HCT116 (cell line): ENCODE results near the gene GNB4. TPM values are rescaled to one million over a fixed set of nuclear protein-coding genes. Genes with fewer than 3 reads are reported as not detected.

Source experiments
- ATAC-seq: fragments of 200-7000 bp; cut with Tn5 transposase; 2 replicates; pipeline ENCODE4 v1.9.1; 2020; ENCODE audit warnings: mild to moderate bottlenecking, moderate library complexity
- BruUV-seq: library from RNA; stranded (reverse); fragments of 400-500 nt; replicated peaks from 2 replicates; lab custom pipeline; 2021; lab: Mats Ljungman, UMichigan
- CTCF ChIA-PET: fragments of 300-600 bp; sonication (Branson Sonifier 250); formaldehyde crosslinking; loops from one replicate; lab custom pipeline; 2021; ENCODE audit warnings: antibody characterized with exemption; lab: Charles Lee
- POLR2A ChIA-PET: fragments of 300-600, 350-600 bp; sonication (Branson Sonifier 250); formaldehyde crosslinking; loops from one replicate; lab custom pipeline; 2021; ENCODE audit warnings: antibody characterized with exemption; lab: Charles Lee
- RAD21 ChIA-PET, 2 experiments: fragments of 300-600 bp; sonication (Branson Sonifier 250); formaldehyde crosslinking; loops; one replicate each; lab custom pipeline; 2023; ENCODE audit warnings: low total read pairs in 2 of 2; ENCODE audit not compliant: uncharacterized antibody in 2 of 2, unreplicated experiment in 2 of 2, low non-redundant PET in 1 of 2; lab: Charles Lee
- DNase-seq: peaks from one replicate; pipeline ENCODE4 v3.0.0-alpha.2; 2010; ENCODE audit warnings: low read depth, low spot score
- H2AFZ ChIP-seq: fragments of 200-600 bp; shearing (Covaris generic), sonication (generic); 2 replicates; pipeline ENCODE4 v1.6.1; 2017; ENCODE audit warnings: low read depth, mixed run types, mixed read lengths, antibody characterized with exemption, low read length; ENCODE audit not compliant: poor library complexity, severe bottlenecking
- H3K27ac ChIP-seq: 2 replicates; pipeline ENCODE4 v1.5.1; 2012; ENCODE audit warnings: low read depth, low read length
- H3K27me3 ChIP-seq: fragments of 200-600 bp; sonication (generic); 2 replicates; pipeline ENCODE4 v1.6.1; 2016; ENCODE audit warnings: mixed run types, low read length, mixed read lengths; ENCODE audit not compliant: insufficient read depth
- H3K36me3 ChIP-seq, 2 experiments: fragments of 200-500 bp in 1 of 2; fragments of 200-600 bp in 1 of 2; sonication (Bioruptor generic) in 1 of 2; sonication (generic) in 1 of 2; 2 replicates each; pipeline versions ENCODE4 v1.5.1 to v1.6.1; 2014 to 2016; ENCODE audit warnings: low read length in 2 of 2, inconsistent platforms in 1 of 2, mixed read lengths in 1 of 2, mixed run types in 1 of 2; ENCODE audit not compliant: insufficient read depth in 2 of 2, control insufficient read depth in 1 of 2
- H3K4me1 ChIP-seq, 2 experiments: fragments of 200-600 bp in 1 of 2; sonication (generic) in 1 of 2; 2 replicates each; pipeline versions ENCODE4 v1.5.1 to v1.6.1; 2012 to 2017; ENCODE audit warnings: low read length in 2 of 2, inconsistent platforms in 1 of 2, mild to moderate bottlenecking in 1 of 2, mixed read lengths in 1 of 2, mixed run types in 1 of 2, moderate library complexity in 1 of 2; ENCODE audit not compliant: insufficient read depth in 2 of 2, control insufficient read depth in 1 of 2
- H3K4me2 ChIP-seq: fragments of 200-600 bp; sonication (generic); 2 replicates; pipeline ENCODE4 v1.6.1; 2017; ENCODE audit warnings: mixed run types, low read length, mixed read lengths
- H3K4me3 ChIP-seq, 2 experiments: fragments of 200-600 bp in 1 of 2; sonication (generic) in 1 of 2; replicated peaks in 1 of 2; 2 replicates each; pipeline ENCODE4 v1.5.1; 2011 to 2016; ENCODE audit warnings: low read length in 2 of 2, control low read depth in 1 of 2, low read depth in 1 of 2, mild to moderate bottlenecking in 1 of 2, mixed read lengths in 1 of 2, mixed run types in 1 of 2
- H3K79me2 ChIP-seq: fragments of 200-600 bp; sonication (generic); 2 replicates; pipeline ENCODE4 v1.6.1; 2017; ENCODE audit warnings: mild to moderate bottlenecking, mixed run types, low read length, moderate library complexity, mixed read lengths; ENCODE audit not compliant: insufficient read depth
- H3K9ac ChIP-seq: fragments of 200-600 bp; sonication (generic); 2 replicates; pipeline ENCODE4 v1.6.1; 2016; ENCODE audit warnings: low read length, mixed read lengths
- H3K9me2 ChIP-seq: fragments of 200-600 bp; sonication (generic), shearing (Covaris generic); 2 replicates; pipeline ENCODE4 v1.6.1; 2017; ENCODE audit warnings: mixed run types, mild to moderate bottlenecking, moderate library complexity; ENCODE audit not compliant: insufficient read depth
- H3K9me3 ChIP-seq, 2 experiments: fragments of 200-500 bp in 1 of 2; fragments of 200-600 bp in 1 of 2; sonication (Bioruptor generic) in 1 of 2; sonication (generic) in 1 of 2; 2 replicates each; pipeline ENCODE4 v1.6.1; 2014 to 2017; ENCODE audit warnings: low read length in 2 of 2, mixed read lengths in 2 of 2, inconsistent platforms in 1 of 2, low read depth in 1 of 2, mild to moderate bottlenecking in 1 of 2, mixed run types in 1 of 2, moderate library complexity in 1 of 2; ENCODE audit not compliant: control insufficient read depth in 1 of 2, insufficient read depth in 1 of 2
- H4K20me1 ChIP-seq: fragments of 200-600 bp; sonication (generic), shearing (Covaris generic); 2 replicates; pipeline ENCODE4 v1.6.1; 2017; ENCODE audit warnings: mixed run types, mild to moderate bottlenecking, moderate library complexity; ENCODE audit not compliant: insufficient read depth
- CBX3 ChIP-seq: IDR thresholded peaks from 2 replicates; pipeline ENCODE4 v1.6.1; 2012; ENCODE audit warnings: low read depth
- CEBPB ChIP-seq: IDR thresholded peaks from 2 replicates; pipeline ENCODE4 v1.6.1; 2012; ENCODE audit warnings: low read depth
- CTCF ChIP-seq, 3 experiments: fragments of 200-600 bp in 1 of 3; sonication (generic) in 1 of 3; IDR thresholded peaks in 2 of 3; conservative IDR thresholded peaks in 1 of 3; 2 replicates each; pipeline ENCODE4 v1.5.1; 2012 to 2017; ENCODE audit warnings: low read depth in 2 of 3, low read length in 2 of 3, antibody characterized with exemption in 1 of 3, borderline replicate concordance in 1 of 3, control low read depth in 1 of 3, mild to moderate bottlenecking in 1 of 3, mixed read lengths in 1 of 3, mixed run types in 1 of 3, moderate library complexity in 1 of 3; ENCODE audit not compliant: insufficient read depth in 1 of 3
- EGR1 ChIP-seq: IDR thresholded peaks from 2 replicates; pipeline ENCODE4 v1.6.1; 2012; ENCODE audit warnings: low read depth
- ELF1 ChIP-seq: IDR thresholded peaks from 2 replicates; pipeline ENCODE4 v1.6.1; 2012; ENCODE audit warnings: low read depth, borderline replicate concordance
- EZH2 ChIP-seq: fragments of 200-600 bp; sonication (generic); IDR thresholded peaks from 2 replicates; pipeline ENCODE4 v1.6.1; 2017; ENCODE audit warnings: antibody characterized with exemption, mixed run types
- EZH2phosphoT487 ChIP-seq: fragments of 200-600 bp; IDR thresholded peaks from 2 replicates; pipeline ENCODE4 v1.6.1; 2018; ENCODE audit warnings: antibody characterized with exemption, borderline replicate concordance
- FOSL1 ChIP-seq: IDR thresholded peaks from 2 replicates; pipeline ENCODE4 v1.6.1; 2012; ENCODE audit warnings: low read depth
- JUND ChIP-seq: IDR thresholded peaks from 2 replicates; pipeline ENCODE4 v1.6.1; 2012
- POLR2A ChIP-seq: IDR thresholded peaks from 2 replicates; pipeline ENCODE4 v1.7.0; 2011; ENCODE audit warnings: borderline replicate concordance; ENCODE audit not compliant: insufficient read depth, insufficient read length; ENCODE audit errors: extremely low read depth
- RAD21 ChIP-seq: IDR thresholded peaks from 2 replicates; pipeline ENCODE4 v1.6.1; 2012; ENCODE audit warnings: low read depth, mild to moderate bottlenecking
- REST ChIP-seq: IDR thresholded peaks from 2 replicates; pipeline ENCODE4 v1.6.1; 2012; ENCODE audit warnings: low read depth
- SIN3A ChIP-seq: IDR thresholded peaks from 2 replicates; pipeline ENCODE4 v1.6.1; 2012; ENCODE audit warnings: low read depth
- SP1 ChIP-seq: IDR thresholded peaks from 2 replicates; pipeline ENCODE4 v1.6.1; 2012; ENCODE audit warnings: low read depth
- SRF ChIP-seq: IDR thresholded peaks from 2 replicates; pipeline ENCODE4 v1.6.1; 2012; ENCODE audit warnings: low read depth
- YY1 ChIP-seq: IDR thresholded peaks from 2 replicates; pipeline ENCODE4 v1.6.1; 2011; ENCODE audit warnings: low read length, low read depth, moderate library complexity, mild to moderate bottlenecking; ENCODE audit not compliant: insufficient replicate concordance; ENCODE audit errors: extremely low read depth
- intact Hi-C: fragments of 100-400 bp; cut with micrococcal nuclease; formaldehyde crosslinking; loops from 2 replicates; pipeline ENCODE4 v1.10.0; 2022
- total RNA-seq: library from RNA; stranded (reverse); gene quantifications from one replicate; pipeline ENCODE4 v1.2.1, GENCODE V29; 2021; ENCODE audit not compliant: unreplicated experiment

GNB4 gene
- total RNA-seq, 1 experiment from 2014 or later: 0.10 TPM

GRCh38 chr3:179454887-179455286, 3.6 kb upstream of the GNB4 start:
- ChIA-PET POLR2A (no interaction called here), RAD21 (no interaction called here), CTCF (no interaction called here)
- Histone ChIP-seq H3K9me3 (no peaks in the 10 kb centered on the region), H3K9ac (no peak overlapping the region), H3K27ac (no peak overlapping the region), H3K36me3 (no peaks in the 10 kb centered on the region), H2AFZ (no peak overlapping the region), H3K9me2 (no peaks in the 10 kb centered on the region), H3K27me3 (peaks cover 19% of the 10 kb centered on the region; the same call in 1 of the 2 replicates), H3K79me2 (no peaks in the 10 kb centered on the region), H3K4me3 (no peak overlapping the region), H3K4me2 (no peak overlapping the region), H3K4me1 (no peaks in the 10 kb centered on the region), H4K20me1 (no peaks in the 10 kb centered on the region)
- intact Hi-C loops: no loop called here
- BruUV-seq: no TSS peak
- TF ChIP-seq ELF1 (no peak), SIN3A (no peak), POLR2A (no peak), SP1 (no peak), REST (no peak), CEBPB (no peak), SRF (no peak), RAD21 (no peak), YY1 (no peak), JUND (no peak), EZH2phosphoT487 (no peak), FOSL1 (no peak), CTCF (IDR thresholded peaks at IDR 0.05 in 2 of 3, conservative IDR thresholded peaks at IDR 0.05 in 1 of 3; ENCODE audit: borderline replicate concordance in 1 of 3, insufficient read depth in 1 of 3, low read depth in 2 of 3, low read length in 2 of 3) (no peak), EZH2 (no peak), EGR1 (no peak), CBX3 (no peak)
- ATAC-seq (no peak), DNase-seq (no peak)
